Progenitor cell of endocrine pancreas (in vitro differentiated cells): ENCODE data around the gene RPS16. TPM values are rescaled to one million over a fixed set of nuclear protein-coding genes. Genes with fewer than 3 reads are reported as not detected.
"Not testable (repeated sequence)": the region's sequence is repeated elsewhere in the genome, so short reads cannot be mapped to it uniquely, and the experiment has no call there.

Experiments
- DNase-seq: peaks from one replicate; pipeline ENCODE4 v3.0.0; 2021; ENCODE audit warnings: low spot score; ENCODE audit not compliant: unreplicated experiment
- H3K27ac Mint-ChIP-seq: 2 replicates; pipeline ENCODE4 v1.8.0; 2021; ENCODE audit warnings: mild to moderate bottlenecking, moderate library complexity, mixed read lengths
- H3K27me3 Mint-ChIP-seq: 2 replicates; pipeline ENCODE4 v1.8.0; 2021; ENCODE audit warnings: mixed read lengths
- H3K36me3 Mint-ChIP-seq: 2 replicates; pipeline ENCODE4 v1.8.0; 2022; ENCODE audit warnings: mixed read lengths; ENCODE audit not compliant: insufficient read depth
- H3K4me1 Mint-ChIP-seq: 2 replicates; pipeline ENCODE4 v1.8.0; 2021; ENCODE audit warnings: low read depth, mixed read lengths
- H3K4me3 Mint-ChIP-seq: 2 replicates; pipeline ENCODE4 v1.8.0; 2021; ENCODE audit warnings: low read depth, mild to moderate bottlenecking, moderate library complexity, mixed read lengths
- H3K9me3 Mint-ChIP-seq: 2 replicates; pipeline ENCODE4 v1.8.0; 2021; ENCODE audit warnings: low read depth, mixed read lengths
- total RNA-seq: library from RNA; stranded (reverse); gene quantifications from 2 replicates; pipeline ENCODE4 v1.2.1, GENCODE V29; 2021
- TF ChIP-seq, protein P1 (sequence below): fragments of 200-600 bp; sonication (generic); IDR thresholded peaks from one replicate; pipeline ENCODE4 v1.5.0; 2021; ENCODE audit warnings: antibody characterized with exemption, mild to moderate bottlenecking; ENCODE audit not compliant: unreplicated experiment

The RPS16 gene
- total RNA-seq, 1 donor from 2014 or later = 1,449 TPM

GRCh38 chr19:39467941-39468340, 32.2 kb upstream of the RPS16 start:
- Mint-ChIP-seq H3K4me3 (no peak overlapping the region), H3K9me3 (no peaks in the 10 kb centered on the region), H3K36me3 (peaks cover 26% of the 10 kb centered on the region), H3K4me1 (no peaks in the 10 kb centered on the region), H3K27me3 (no peaks in the 10 kb centered on the region), H3K27ac (no peak overlapping the region)
- DNase-seq = no peak
- TF ChIP-seq, protein P1, sequence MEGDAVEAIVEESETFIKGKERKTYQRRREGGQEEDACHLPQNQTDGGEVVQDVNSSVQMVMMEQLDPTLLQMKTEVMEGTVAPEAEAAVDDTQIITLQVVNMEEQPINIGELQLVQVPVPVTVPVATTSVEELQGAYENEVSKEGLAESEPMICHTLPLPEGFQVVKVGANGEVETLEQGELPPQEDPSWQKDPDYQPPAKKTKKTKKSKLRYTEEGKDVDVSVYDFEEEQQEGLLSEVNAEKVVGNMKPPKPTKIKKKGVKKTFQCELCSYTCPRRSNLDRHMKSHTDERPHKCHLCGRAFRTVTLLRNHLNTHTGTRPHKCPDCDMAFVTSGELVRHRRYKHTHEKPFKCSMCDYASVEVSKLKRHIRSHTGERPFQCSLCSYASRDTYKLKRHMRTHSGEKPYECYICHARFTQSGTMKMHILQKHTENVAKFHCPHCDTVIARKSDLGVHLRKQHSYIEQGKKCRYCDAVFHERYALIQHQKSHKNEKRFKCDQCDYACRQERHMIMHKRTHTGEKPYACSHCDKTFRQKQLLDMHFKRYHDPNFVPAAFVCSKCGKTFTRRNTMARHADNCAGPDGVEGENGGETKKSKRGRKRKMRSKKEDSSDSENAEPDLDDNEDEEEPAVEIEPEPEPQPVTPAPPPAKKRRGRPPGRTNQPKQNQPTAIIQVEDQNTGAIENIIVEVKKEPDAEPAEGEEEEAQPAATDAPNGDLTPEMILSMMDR = no peak

DNA sequence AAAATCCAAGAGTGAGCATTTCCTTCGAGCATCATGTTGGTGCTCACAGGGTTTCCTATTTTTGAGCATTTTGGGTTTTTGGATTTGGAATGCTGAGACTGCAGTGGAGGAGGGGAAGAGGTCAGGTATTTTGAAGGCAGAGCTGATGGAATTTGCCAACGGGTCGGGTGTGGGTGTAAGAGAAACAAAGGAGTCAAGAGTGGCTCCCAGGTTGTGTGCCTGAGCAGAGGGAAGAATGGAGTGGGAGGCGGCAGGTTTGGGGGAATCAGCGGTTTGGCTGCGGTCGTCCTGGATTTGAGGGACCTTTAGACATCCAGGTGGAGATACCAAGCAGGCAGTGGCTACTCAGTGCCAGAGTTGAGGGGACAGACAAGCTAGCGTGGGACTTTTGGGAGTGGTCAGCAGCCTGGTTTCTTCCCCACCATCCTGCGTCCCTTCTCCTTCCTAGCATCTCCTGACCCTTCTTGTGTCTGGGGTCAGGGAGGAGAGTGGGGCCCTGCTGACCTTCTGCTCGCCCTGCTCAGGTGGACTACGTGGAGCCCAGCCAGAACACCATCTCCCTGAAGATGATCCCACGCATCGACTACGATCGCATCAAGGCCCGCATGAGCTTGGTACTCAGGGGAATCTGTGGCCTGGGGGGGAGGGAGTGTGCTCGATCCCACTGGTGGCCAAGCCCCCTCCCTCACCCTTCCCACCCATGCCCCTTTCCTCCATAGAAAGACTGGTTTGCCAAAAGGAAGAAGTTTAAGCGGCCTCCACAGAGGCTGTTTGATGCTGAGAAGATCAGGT, 30.4 kb upstream of the RPS16 start:
- Mint-ChIP-seq H3K27ac (no peak overlapping the region), H3K4me1 (no peaks in the 10 kb centered on the region), H3K27me3 (no peaks in the 10 kb centered on the region), H3K4me3 (no peak overlapping the region), H3K36me3 (peaks cover 25% of the 10 kb centered on the region), H3K9me3 (no peaks in the 10 kb centered on the region)
- DNase-seq = no peak
- TF ChIP-seq, protein P1 = no peak

DNA sequence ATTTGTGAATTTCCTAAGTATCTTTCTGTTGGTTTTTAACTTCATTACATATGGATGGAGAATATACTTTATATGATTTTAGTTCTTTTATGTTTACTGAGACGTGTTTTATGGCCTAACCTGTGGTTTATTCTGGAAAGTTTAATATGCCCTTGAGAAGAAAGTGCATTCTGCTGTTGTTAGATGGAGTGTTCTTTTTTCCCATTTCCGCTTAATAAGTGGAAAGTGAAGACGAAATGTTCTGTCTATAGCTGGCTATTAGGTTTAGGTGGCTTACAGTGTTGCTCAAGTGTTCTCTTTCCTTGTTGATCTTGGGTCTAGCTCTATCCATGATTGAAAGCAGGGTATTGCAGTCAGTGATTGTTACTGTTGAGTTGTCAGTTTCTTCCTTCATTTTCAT, 27.7 kb upstream of the RPS16 start:
- Mint-ChIP-seq H3K4me3 (no peak overlapping the region), H3K27ac (peak overlapping the region; percentile 60), H3K27me3 (no peaks in the 10 kb centered on the region), H3K9me3 (no peaks in the 10 kb centered on the region), H3K36me3 (peaks cover 25% of the 10 kb centered on the region), H3K4me1 (no peaks in the 10 kb centered on the region)
- DNase-seq = no peak
- TF ChIP-seq, protein P1 = no peak

DNA sequence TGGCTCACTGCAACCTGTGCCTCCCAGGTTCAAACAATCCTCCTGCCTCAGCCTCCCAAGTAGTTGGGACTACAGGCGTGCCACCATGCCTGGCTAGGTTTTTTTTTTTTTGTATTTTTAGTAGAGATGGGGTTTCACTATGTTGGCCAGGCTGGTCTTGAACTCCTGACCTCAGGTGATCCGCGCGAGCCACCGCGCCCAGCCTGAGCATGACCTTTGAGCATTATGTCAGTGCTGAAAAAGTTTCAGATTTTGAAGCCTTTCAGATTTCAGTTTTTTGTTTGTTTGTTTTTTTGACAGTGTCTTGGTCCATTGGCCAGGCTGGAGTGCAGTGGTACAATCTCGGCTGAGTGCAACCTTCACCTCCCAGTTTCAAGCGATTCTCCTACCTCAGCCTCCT, 15.5 kb upstream of the RPS16 start:
- H3K4me3 Mint-ChIP-seq, H3K4me1 Mint-ChIP-seq, H3K27me3 Mint-ChIP-seq, H3K27ac Mint-ChIP-seq, H3K9me3 Mint-ChIP-seq, DNase-seq: not testable (repeated sequence)
- peaks cover 18% of the 10 kb centered on the region for H3K36me3 Mint-ChIP-seq

DNA sequence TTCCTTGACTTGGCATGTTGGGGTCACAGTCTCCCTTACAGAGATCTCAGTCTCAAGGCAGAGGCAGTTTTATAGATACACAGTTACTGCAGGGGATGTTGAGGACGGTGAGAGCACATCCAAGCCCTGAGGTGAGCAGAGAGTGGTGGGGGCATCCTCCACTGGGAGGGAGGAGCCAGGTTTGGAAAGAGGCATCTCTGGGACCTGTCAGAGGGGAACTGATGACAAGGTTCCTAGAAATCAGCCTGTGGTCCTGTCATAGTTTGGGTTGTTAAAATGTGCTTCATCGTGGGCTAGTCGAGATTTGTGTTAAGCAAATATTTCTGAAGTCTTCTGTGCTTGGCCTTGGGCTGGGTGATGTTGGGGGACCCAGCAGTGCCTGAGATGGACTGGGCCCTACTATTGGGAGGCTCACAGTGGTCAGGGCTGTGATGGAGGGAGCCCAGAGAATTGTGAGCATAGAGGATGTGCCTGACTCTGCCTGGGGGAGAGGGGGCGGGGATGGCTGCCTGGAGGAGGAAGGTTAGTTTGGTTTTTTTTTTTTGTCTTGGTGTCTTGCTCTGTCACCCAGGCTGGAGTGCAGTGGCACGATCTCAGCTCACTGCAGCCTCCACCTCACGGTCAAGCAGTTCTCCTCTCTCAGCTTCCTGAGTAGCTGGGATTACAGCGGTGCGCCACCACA, 13.5 kb upstream of the RPS16 start:
- DNase-seq = no peak
- TF ChIP-seq, protein P1 = no peak
- no peaks in the 10 kb centered on the region for H3K27me3 Mint-ChIP-seq
- peaks cover 18% of the 10 kb centered on the region for H3K36me3 Mint-ChIP-seq
- peaks cover 16% of the 10 kb centered on the region for H3K4me1 Mint-ChIP-seq
- H3K9me3 Mint-ChIP-seq = no peaks in the 10 kb centered on the region
- H3K27ac Mint-ChIP-seq = peak overlapping the region; percentile 82
- no peak overlapping the region for H3K4me3 Mint-ChIP-seq
